K562 (cell line): Measurements from ENCODE around the gene CPT1C. TPM values are rescaled to one million over a fixed set of nuclear protein-coding genes. Genes with fewer than 3 reads are reported as not detected.
A peak's percentile ranks its signal among the peaks of the same experiment; 100 is the strongest.

ENCODE experiments used
- ATAC-seq: fragments of 200-7000 bp; cut with Tn5 transposase; 3 replicates; pipeline ENCODE4 v1.9.1; 2020; ENCODE audit warnings: moderate library complexity
- BruUV-seq: library from RNA; stranded (reverse); fragments of 400-500 nt; replicated peaks from 2 replicates; lab custom pipeline; 2021; lab: Mats Ljungman, UMichigan
- CTCF ChIA-PET: fragments of 300-600 bp; formaldehyde crosslinking; extraction: SDS; loops from one replicate; lab custom pipeline; 2021; ENCODE audit warnings: low intra/inter-chr PET ratio; lab: Yijun Ruan, JAX
- POLR2A ChIA-PET: fragments of 300-600, 350-650 bp; sonication (Branson Sonifier 250); formaldehyde crosslinking; extraction: SDS; loops from one replicate; lab custom pipeline; 2021; ENCODE audit warnings: antibody characterized with exemption, inconsistent platforms; lab: Yijun Ruan, JAX
- DNase-seq, 4 experiments: peaks; one replicate each; pipeline versions ENCODE4 v3.0.0 to v3.0.0-alpha.2; 2011 to 2018; ENCODE audit warnings: low spot score in 3 of 4, mixed read lengths in 3 of 4; ENCODE audit errors: extremely low read depth in 1 of 4
- FAIRE-seq: peaks from 2 replicates; lab custom pipeline; 2011; peaks lifted over from hg19 to GRCh38; lab: Jason Lieb, UNC
- H2AFZ ChIP-seq: 2 replicates; pipeline ENCODE4 v1.6.0; 2011; ENCODE audit warnings: low read depth, low read length, control low read depth, inconsistent platforms
- H3K27ac ChIP-seq: fragments of 200-600 bp; 3 replicates; pipeline ENCODE4 v1.8.0; 2011; ENCODE audit warnings: low read depth, mild to moderate bottlenecking, control low read depth, inconsistent platforms, low read length, moderate library complexity, mixed read lengths; ENCODE audit errors: extremely low read depth
- H3K27me3 ChIP-seq, 2 experiments: fragments of 300-600 bp in 1 of 2; 2 replicates in 1 of 2; 3 replicates in 1 of 2; pipeline versions ENCODE4 v1.6.0 to v1.8.0; 2011; ENCODE audit warnings: inconsistent platforms in 2 of 2, low read length in 2 of 2, mild to moderate bottlenecking in 1 of 2, mixed read lengths in 1 of 2, moderate library complexity in 1 of 2; ENCODE audit not compliant: control insufficient read depth in 2 of 2, insufficient read depth in 2 of 2
- H3K36me3 ChIP-seq: fragments of 300-600 bp; 3 replicates; pipeline ENCODE4 v1.8.0; 2011; ENCODE audit warnings: mild to moderate bottlenecking, low read length, inconsistent platforms; ENCODE audit not compliant: control insufficient read depth, insufficient read depth
- H3K4me1 ChIP-seq, 2 experiments: fragments of 200-600 bp in 1 of 2; replicated peaks in 1 of 2; 2 replicates in 1 of 2; 3 replicates in 1 of 2; pipeline versions ENCODE4 v1.5.1 to v1.8.0; 2011; ENCODE audit warnings: inconsistent platforms in 2 of 2, low read length in 2 of 2, mild to moderate bottlenecking in 1 of 2, mixed read lengths in 1 of 2, moderate library complexity in 1 of 2; ENCODE audit not compliant: control insufficient read depth in 2 of 2, insufficient read depth in 2 of 2
- H3K4me2 ChIP-seq: 2 replicates; pipeline ENCODE4 v1.6.1; 2011; ENCODE audit warnings: low read length, control low read depth, inconsistent platforms, mixed read lengths; ENCODE audit not compliant: insufficient read depth
- H3K4me3 ChIP-seq: fragments of 200-600 bp; sonication (generic), shearing (Covaris generic); 2 replicates; pipeline ENCODE4 v1.5.1; 2016; ENCODE audit warnings: control low read depth, inconsistent platforms
- H3K79me2 ChIP-seq: fragments of 200-600 bp; 3 replicates; pipeline ENCODE4 v1.8.0; 2011; ENCODE audit warnings: low read length, inconsistent platforms; ENCODE audit not compliant: control insufficient read depth, insufficient read depth
- H3K9ac ChIP-seq, 2 experiments: 2 replicates each; pipeline versions ENCODE4 v1.6.0 to v1.6.1; 2011; ENCODE audit warnings: low read depth in 2 of 2, low read length in 2 of 2, control low read depth in 1 of 2, inconsistent platforms in 1 of 2, mild to moderate bottlenecking in 1 of 2, mixed read lengths in 1 of 2; ENCODE audit not compliant: insufficient read depth in 1 of 2
- H3K9me1 ChIP-seq: one replicate; pipeline ENCODE4 v1.6.0; 2011; ENCODE audit warnings: inconsistent platforms, mild to moderate bottlenecking, low read length, moderate library complexity; ENCODE audit not compliant: control insufficient read depth, insufficient read depth
- H3K9me3 ChIP-seq: replicated peaks from 2 replicates; pipeline ENCODE4 v1.5.1; 2011; ENCODE audit warnings: low read depth, low read length, inconsistent platforms; ENCODE audit not compliant: control insufficient read depth, insufficient read depth
- H4K20me1 ChIP-seq: replicated peaks from 2 replicates; pipeline ENCODE4 v1.6.1; 2011; ENCODE audit warnings: low read length, inconsistent platforms, mixed read lengths; ENCODE audit not compliant: control insufficient read depth, insufficient read depth
- CBX3 ChIP-seq, 2 experiments: IDR thresholded peaks; 1 replicate in 1 of 2; 2 replicates in 1 of 2; pipeline ENCODE4 v1.6.1; 2012; ENCODE audit warnings: inconsistent platforms in 2 of 2, low read length in 2 of 2, borderline replicate concordance in 1 of 2, control low read depth in 1 of 2
- CBX5 ChIP-seq: IDR thresholded peaks from 2 replicates; pipeline ENCODE4 v1.6.1; 2014; ENCODE audit warnings: low read depth, borderline replicate concordance
- LARP7 ChIP-seq: fragments of 450-650 bp; IDR thresholded peaks from 2 replicates; pipeline ENCODE4 v1.6.1; 2016
- SPI1 ChIP-seq: IDR thresholded peaks from 2 replicates; pipeline ENCODE4 v1.6.1; 2011; ENCODE audit warnings: low read depth, low read length, control low read depth, borderline replicate concordance
- TRIM24 ChIP-seq, 2 experiments: fragments of 450-650 bp; IDR thresholded peaks; 2 replicates each; pipeline ENCODE4 v1.6.1; 2016
- TRIM28 ChIP-seq: fragments of 450-650 bp; IDR thresholded peaks from 2 replicates; pipeline ENCODE4 v1.6.1; 2017
- ZBTB34 ChIP-seq: fragments of 250-450 bp; sonication (Bioruptor Pico); IDR thresholded peaks from 2 replicates; pipeline ENCODE4 v1.8.0; 2021; ENCODE audit warnings: mild to moderate bottlenecking, moderate library complexity
- ZBTB9 ChIP-seq: fragments of 450-650 bp; formaldehyde crosslinking; IDR thresholded peaks from 2 replicates; pipeline ENCODE4 v1.4.0; 2020; ENCODE audit warnings: mild to moderate bottlenecking, moderate library complexity
- ZMIZ1 ChIP-seq, 2 experiments: fragments of 150-350 bp in 1 of 2; IDR thresholded peaks; 2 replicates each; pipeline ENCODE4 v1.6.1; 2012 to 2016; ENCODE audit warnings: low read depth in 2 of 2, low read length in 2 of 2, mild to moderate bottlenecking in 1 of 2, moderate library complexity in 1 of 2
- ZNF280A ChIP-seq: fragments of 450-650 bp; IDR thresholded peaks from 2 replicates; pipeline ENCODE4 v1.6.1; 2018; ENCODE audit warnings: mild to moderate bottlenecking, low read depth; ENCODE audit not compliant: partially characterized antibody
- ZNF324 ChIP-seq: fragments of 250-450 bp; sonication (Bioruptor Pico); IDR thresholded peaks from 2 replicates; pipeline ENCODE4 v1.4.0; 2020; ENCODE audit warnings: mild to moderate bottlenecking
- ZNF699 ChIP-seq: fragments of 250-450 bp; sonication (Bioruptor Pico); IDR thresholded peaks from 2 replicates; pipeline ENCODE4 v1.8.0; 2021; ENCODE audit warnings: mild to moderate bottlenecking, moderate library complexity; ENCODE audit not compliant: insufficient replicate concordance
- ZSCAN29 ChIP-seq: fragments of 450-650 bp; IDR thresholded peaks from 2 replicates; pipeline ENCODE4 v1.6.1; 2017
- WGBS: fragments of 100-300 bp; shearing (Covaris generic); methylation state at CpG from one replicate; pipeline ENCODE4 v1.1.6; 2016; ENCODE audit warnings: low coverage, mixed read lengths; ENCODE audit not compliant: insufficient coverage; ENCODE audit errors: missing lambda C conversion rate; 5-methylcytosine and 5-hydroxymethylcytosine counted together
- in situ Hi-C: fragments of 300-500 bp; cut with MboI; formaldehyde crosslinking; loops from 4 replicates; pipeline ENCODE4 v1.15.0; 2018; ENCODE audit warnings: inconsistent platforms, mixed read lengths
- intact Hi-C: fragments of 100-400 bp; cut with micrococcal nuclease; formaldehyde crosslinking; loops from 2 replicates; pipeline ENCODE4 v1.14.2; 2022
- polyA plus RNA-seq, 8 experiments: library from polyadenylated mRNA; depleted of rRNA in 4 of 8; stranded (reverse) in 5 of 8; unstranded in 3 of 8; fragments of >200 nt; fragmentation: Nextera tagmentation in 2 of 8; fragmentation: Illumina TruSeq in 1 of 8; extraction: Ambion mirVana in 2 of 8; extraction: Trizol in 1 of 8; gene quantifications; 2 replicates each; pipeline versions ENCODE4 v1.2.1 to v1.2.3, GENCODE V29; 2011 to 2014; ENCODE audit warnings: inconsistent platforms in 1 of 8, missing spikeins in 1 of 8
- total RNA-seq, 7 experiments: library from RNA; depleted of rRNA in 6 of 7; stranded (reverse); fragments of >200 nt in 6 of 7; fragmentation: Illumina TruSeq in 2 of 7; extraction: Trizol in 2 of 7; gene quantifications; 2 replicates each; pipeline versions ENCODE4 v1.2.1 to v1.2.3, GENCODE V29; 2011 to 2021; ENCODE audit warnings: low replicate concordance in 1 of 7

Gene CPT1C
- total and polyA plus RNA-seq, 9 of the 15 experiments (the other 6 are each of a cell fraction or from before 2014, with no cell fraction given) = 1.9 to 12.3 (median 3.0) TPM

GRCh38 chr19:49755956-49756355 is 65.0 kb downstream of the CPT1C start:
- DNase-seq = no peak

More at GRCh38 chr19:49755956-49756355, 65.0 kb downstream of the CPT1C start:
- in situ Hi-C loops = no loop called here
- Histone ChIP-seq H3K4me1 (peaks cover 6 to 11% of the 10 kb centered on the region in 2 experiments; a peak in 4 of 5 replicates), H3K4me3 (no peak overlapping the region), H3K9me1 (no peaks in the 10 kb centered on the region), H3K36me3 (no peaks in the 10 kb centered on the region), H4K20me1 (no peaks in the 10 kb centered on the region), H2AFZ (no peak overlapping the region), H3K9me3 (peaks cover 6% of the 10 kb centered on the region), H3K79me2 (no peaks in the 10 kb centered on the region), H3K4me2 (no peak overlapping the region), H3K9ac (no peak overlapping the region), H3K27me3 (no peaks in the 10 kb centered on the region), H3K27ac (no peak overlapping the region)
- no TSS peak for BruUV-seq
- ATAC-seq (no peak), FAIRE-seq (peak; percentile 57)
- intact Hi-C loops = no loop called here
- TF ChIP-seq LARP7 (no peak), ZBTB9 (CRISPR knock-in tag) (no peak), TRIM24 (IDR thresholded peaks at IDR 0.05) (peak in 1 of 2 experiments; percentile 12; a peak in 1 of 4 replicates), ZMIZ1 (IDR thresholded peaks at IDR 0.05; ENCODE audit: low read depth in 2 of 2, low read length in 2 of 2) (no peak), TRIM28 (peak; percentile 81), CBX5 (0 out of 2 replicates have a peak, but pooled peaks have one; percentile 49), ZNF280A (peak; percentile 65), ZNF324 (CRISPR knock-in tag) (peak; percentile 97), ZBTB34 (CRISPR knock-in tag) (no peak), ZSCAN29 (no peak), SPI1 (no peak), CBX3 (IDR thresholded peaks at IDR 0.05; ENCODE audit: borderline replicate concordance in 1 of 2, low read length in 2 of 2) (peak in 1 of 2 experiments; percentile 43; a peak in 1 of 3 replicates), ZNF699 (no peak)
- 43% methylated on average over 1 of the region's 3 CpGs for WGBS
- CTCF ChIA-PET = no interaction called here
- POLR2A ChIA-PET = interaction anchor here (0.6 kb wide), 1 partner anchor 10 kb away, joined by 3 read pairs; no protein-coding TSS in a partner anchor
